IMR-90 (cell line): ENCODE data around the gene EBF3. TPM values are rescaled to one million over a fixed set of nuclear protein-coding genes. Genes with fewer than 3 reads are reported as not detected.

Source experiments
- ATAC-seq: fragments of 200-7000 bp; cut with Tn5 transposase; 2 replicates; pipeline ENCODE4 v1.9.1; 2020; ENCODE audit warnings: low read depth, mild to moderate bottlenecking, moderate library complexity
- BruUV-seq: library from RNA; stranded (reverse); fragments of 400-500 nt; replicated peaks from 2 replicates; lab custom pipeline; 2021; lab: Mats Ljungman, UMichigan
- CTCF ChIA-PET: fragments of 300-600 bp; formaldehyde crosslinking; extraction: SDS; loops from one replicate; lab custom pipeline; 2021; ENCODE audit warnings: antibody characterized with exemption; lab: Yijun Ruan, JAX
- POLR2A ChIA-PET: fragments of 300-600 bp; sonication (Branson Sonifier 250); formaldehyde crosslinking; loops from one replicate; lab custom pipeline; 2022; ENCODE audit warnings: antibody characterized with exemption; ENCODE audit not compliant: unreplicated experiment; lab: Charles Lee
- DNase-seq: peaks from one replicate; pipeline ENCODE4 v3.0.0; 2013
- H2AFZ ChIP-seq: replicated peaks from 2 replicates; pipeline ENCODE3; 2013; ENCODE audit warnings: low read length, mild to moderate bottlenecking; ENCODE audit not compliant: poor library complexity
- H2AK5ac ChIP-seq: 2 replicates; pipeline ENCODE4 v1.6.1; 2013; ENCODE audit warnings: low read depth, low read length, inconsistent platforms
- H2AK9ac ChIP-seq: replicated peaks from 2 replicates; pipeline ENCODE3; 2013; ENCODE audit warnings: mild to moderate bottlenecking, low read depth, low read length, moderate library complexity; ENCODE audit not compliant: poor library complexity
- H2BK120ac ChIP-seq: 2 replicates; pipeline ENCODE4 v1.6.1; 2013; ENCODE audit warnings: low read depth, low read length, inconsistent platforms
- H2BK15ac ChIP-seq: 3 replicates; pipeline ENCODE4 v1.6.1; 2013; ENCODE audit warnings: low read depth, low read length, inconsistent platforms
- H2BK20ac ChIP-seq: 2 replicates; pipeline ENCODE4 v1.6.1; 2013; ENCODE audit warnings: low read depth, mild to moderate bottlenecking, inconsistent platforms, low read length, moderate library complexity
- H2BK5ac ChIP-seq: 2 replicates; pipeline ENCODE4 v1.6.1; 2013; ENCODE audit warnings: mild to moderate bottlenecking, low read depth, low read length, inconsistent platforms; ENCODE audit not compliant: poor library complexity, severe bottlenecking
- H3K14ac ChIP-seq: replicated peaks from 2 replicates; pipeline ENCODE4 v1.6.1; 2013; ENCODE audit warnings: low read depth, low read length, inconsistent platforms
- H3K18ac ChIP-seq: 2 replicates; pipeline ENCODE4 v1.6.1; 2013; ENCODE audit warnings: low read depth, low read length, control low read depth
- H3K23ac ChIP-seq: 2 replicates; pipeline ENCODE4 v1.6.1; 2013; ENCODE audit warnings: low read depth, low read length, inconsistent platforms
- H3K27ac ChIP-seq: 2 replicates; pipeline ENCODE4 v1.5.1; 2013; ENCODE audit warnings: mild to moderate bottlenecking, control low read depth, low read length; ENCODE audit not compliant: insufficient read depth
- H3K27me3 ChIP-seq: 2 replicates; pipeline ENCODE4 v1.6.1; 2013; ENCODE audit warnings: low read length; ENCODE audit not compliant: control insufficient read depth, insufficient read depth
- H3K36me3 ChIP-seq: 2 replicates; pipeline ENCODE4 v1.6.1; 2013; ENCODE audit warnings: low read length, mixed read lengths; ENCODE audit not compliant: control insufficient read depth, insufficient read depth
- H3K4ac ChIP-seq: 2 replicates; pipeline ENCODE4 v1.6.1; 2013; ENCODE audit warnings: low read depth, low read length, inconsistent platforms
- H3K4me1 ChIP-seq: 2 replicates; pipeline ENCODE4 v1.6.1; 2013; ENCODE audit warnings: low read length, mixed read lengths; ENCODE audit not compliant: control insufficient read depth, insufficient read depth
- H3K4me2 ChIP-seq: 2 replicates; pipeline ENCODE4 v1.6.1; 2013; ENCODE audit warnings: low read depth, mild to moderate bottlenecking, control low read depth, low read length, moderate library complexity
- H3K4me3 ChIP-seq: 2 replicates; pipeline ENCODE4 v1.5.1; 2013; ENCODE audit warnings: low read depth, mild to moderate bottlenecking, control low read depth, low read length, moderate library complexity; ENCODE audit not compliant: insufficient read depth
- H3K56ac ChIP-seq: 2 replicates; pipeline ENCODE4 v1.6.1; 2013; ENCODE audit warnings: low read length, inconsistent platforms; ENCODE audit not compliant: insufficient read depth; ENCODE audit errors: extremely low read depth
- H3K79me1 ChIP-seq, 2 experiments: 2 replicates each; pipeline ENCODE4 v1.6.1; 2013; ENCODE audit warnings: low read length in 2 of 2, inconsistent platforms in 1 of 2, low read depth in 1 of 2
- H3K9ac ChIP-seq: 2 replicates; pipeline ENCODE4 v1.6.1; 2013; ENCODE audit warnings: low read depth, low read length, control low read depth
- H3K9me1 ChIP-seq: 2 replicates; pipeline ENCODE4 v1.6.1; 2013; ENCODE audit warnings: low read length, inconsistent platforms; ENCODE audit not compliant: insufficient read depth
- H3K9me3 ChIP-seq: 2 replicates; pipeline ENCODE4 v1.6.1; 2013; ENCODE audit warnings: low read length; ENCODE audit not compliant: control insufficient read depth, insufficient read depth
- H4K20me1 ChIP-seq: 2 replicates; pipeline ENCODE4 v1.6.1; 2013; ENCODE audit warnings: low read length, inconsistent platforms; ENCODE audit not compliant: insufficient read depth
- H4K5ac ChIP-seq: 2 replicates; pipeline ENCODE4 v1.6.1; 2013; ENCODE audit warnings: mild to moderate bottlenecking, low read depth, low read length, control low read depth
- H4K8ac ChIP-seq, 2 experiments: 2 replicates each; pipeline ENCODE4 v1.6.1; 2013; ENCODE audit warnings: low read depth in 2 of 2, low read length in 2 of 2, control low read depth in 1 of 2, inconsistent platforms in 1 of 2
- H4K91ac ChIP-seq: 2 replicates; pipeline ENCODE4 v1.6.1; 2013; ENCODE audit warnings: low read depth, low read length, inconsistent platforms; ENCODE audit not compliant: insufficient read depth
- BHLHE40 ChIP-seq: fragments of 150-350 bp; IDR thresholded peaks from 2 replicates; pipeline ENCODE4 v1.6.1; 2016; ENCODE audit warnings: mild to moderate bottlenecking, low read depth, low read length
- CEBPB ChIP-seq: IDR thresholded peaks from 2 replicates; pipeline ENCODE4 v1.6.1; 2012; ENCODE audit warnings: low read depth, low read length, improper control_type of control experiment
- CHD1 ChIP-seq: IDR thresholded peaks from 2 replicates; pipeline ENCODE4 v1.6.1; 2012; ENCODE audit warnings: low read depth, low read length, improper control_type of control experiment
- CTCF ChIP-seq: conservative IDR thresholded peaks from 2 replicates; pipeline ENCODE4 v1.5.1; 2012; ENCODE audit warnings: mild to moderate bottlenecking, low read depth, low read length, improper control_type of control experiment
- ELK1 ChIP-seq: fragments of 150-350 bp; IDR thresholded peaks from 2 replicates; pipeline ENCODE4 v1.6.1; 2016; ENCODE audit warnings: low read depth, mild to moderate bottlenecking, low read length, moderate library complexity, borderline replicate concordance
- FOS ChIP-seq: fragments of 150-350 bp; IDR thresholded peaks from 2 replicates; pipeline ENCODE4 v1.6.1; 2016; ENCODE audit warnings: low read depth, low read length
- MAZ ChIP-seq: IDR thresholded peaks from 2 replicates; pipeline ENCODE4 v1.6.1; 2012; ENCODE audit warnings: low read depth, mild to moderate bottlenecking, low read length, improper control_type of control experiment, moderate library complexity, borderline replicate concordance
- MXI1 ChIP-seq: IDR thresholded peaks from 2 replicates; pipeline ENCODE4 v1.6.1; 2012; ENCODE audit warnings: low read depth, mild to moderate bottlenecking, low read length, moderate library complexity, borderline replicate concordance
- NFE2L2 ChIP-seq: fragments of 150-350 bp; IDR thresholded peaks from 2 replicates; pipeline ENCODE4 v1.6.1; 2016; ENCODE audit warnings: low read depth, mild to moderate bottlenecking, low read length
- POLR2A ChIP-seq: IDR thresholded peaks from 2 replicates; pipeline ENCODE4 v1.6.1; 2012; ENCODE audit warnings: mild to moderate bottlenecking, low read depth, low read length
- RCOR1 ChIP-seq: IDR thresholded peaks from 2 replicates; pipeline ENCODE4 v1.6.1; 2012; ENCODE audit warnings: mild to moderate bottlenecking, low read length, improper control_type of control experiment; ENCODE audit not compliant: insufficient replicate concordance
- RFX5 ChIP-seq: IDR thresholded peaks from 2 replicates; pipeline ENCODE4 v1.8.0; 2012; ENCODE audit warnings: low read depth, mild to moderate bottlenecking, low read length, moderate library complexity
- SMC3 ChIP-seq: fragments of 150-350 bp; IDR thresholded peaks from 2 replicates; pipeline ENCODE4 v1.6.1; 2016; ENCODE audit warnings: low read depth, mild to moderate bottlenecking, antibody characterized with exemption, low read length, moderate library complexity
- WGBS, 2 experiments: methylation state at CpG; one replicate each; pipeline versions ENCODE4 v1.1.5 to v1.1.7; 2013; ENCODE audit warnings: missing lambda C conversion rate in 2 of 2; ENCODE audit not compliant: insufficient read length in 1 of 2; ENCODE audit errors: extremely low coverage in 2 of 2; 5-methylcytosine and 5-hydroxymethylcytosine counted together
- dilution Hi-C: fragments of 300-500 bp; cut with HindIII; formaldehyde crosslinking; loops from one replicate; pipeline ENCODE4 v1.14.3; 2018; ENCODE audit warnings: low sequenced_read_pairs; ENCODE audit not compliant: unreplicated experiment
- in situ Hi-C: fragments of 300-500 bp; cut with MboI; formaldehyde crosslinking; loops from 3 replicates; pipeline ENCODE4 v1.14.3; 2019; ENCODE audit warnings: low sequenced_read_pairs, inconsistent platforms, mixed read lengths
- intact Hi-C: fragments of 100-400 bp; cut with micrococcal nuclease; formaldehyde crosslinking; loops from 2 replicates; pipeline ENCODE4 v1.10.0; 2022
- polyA plus RNA-seq, 3 experiments: library from polyadenylated mRNA; depleted of rRNA; stranded (reverse); fragments of >200 nt; gene quantifications; 2 replicates each; pipeline ENCODE4 v1.2.3, GENCODE V29; 2012; ENCODE audit warnings: low replicate concordance in 1 of 3
- total RNA-seq: library from RNA; depleted of rRNA; stranded (reverse); fragments of >200 nt; gene quantifications from 2 replicates; pipeline ENCODE4 v1.2.3, GENCODE V29; 2012

The EBF3 gene
- total and polyA plus RNA-seq, 2 of the 4 experiments (the other 2 are of a cell fraction) = 0.36 to 0.70 TPM

DNA sequence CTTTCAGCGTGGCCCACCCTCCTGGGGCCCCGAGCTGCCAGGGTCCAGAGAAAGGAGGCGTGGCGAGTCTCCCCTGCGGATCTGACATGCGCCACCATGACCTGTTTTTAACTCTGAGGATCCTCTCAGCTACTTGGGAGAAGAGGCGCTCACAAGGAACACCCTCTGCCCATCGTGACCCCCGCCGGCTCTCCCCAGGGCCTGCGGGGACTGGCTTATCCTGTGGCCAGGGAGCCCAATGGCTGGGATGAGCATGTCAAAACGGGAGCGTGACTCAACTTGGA lies 93.7 kb downstream of the EBF3 start:
- no peak overlapping the region for H3K27ac ChIP-seq
- ATAC-seq = no peak

More for the DNA sequence above, 93.7 kb downstream of the EBF3 start:
- Histone ChIP-seq H3K9me1 (no peaks in the 10 kb centered on the region), H4K91ac (no peak overlapping the region), H3K56ac (no peak overlapping the region), H2BK20ac (no peak overlapping the region), H3K18ac (no peak overlapping the region), H3K4me3 (no peak overlapping the region), H2AFZ (no peak overlapping the region), H3K79me1 (no peaks in the 10 kb centered on the region), H3K4ac (no peak overlapping the region), H2BK120ac (no peak overlapping the region), H3K36me3 (peaks cover 3% of the 10 kb centered on the region; the same call in 1 of the 2 replicates), H4K20me1 (no peaks in the 10 kb centered on the region), H3K4me2 (no peak overlapping the region), H4K8ac (no peak overlapping the region), H3K27me3 (no peaks in the 10 kb centered on the region), H3K9ac (no peak overlapping the region), H2BK5ac (no peak overlapping the region), H3K9me3 (peaks cover 12% of the 10 kb centered on the region), H3K4me1 (no peaks in the 10 kb centered on the region), H3K23ac (no peak overlapping the region), H2AK5ac (no peak overlapping the region), H2BK15ac (no peak overlapping the region), H3K14ac (no peak overlapping the region), H4K5ac (no peak overlapping the region), H2AK9ac (no peak overlapping the region)
- POLR2A ChIA-PET = no interaction called here
- CTCF ChIA-PET = no interaction called here
- WGBS, 2 experiments = 88% methylated on average over 8 of the region's 13 CpGs; no CpG with 5 or more reads in 1 of the 2 experiments
- TF ChIP-seq CEBPB = no peak
- no peak for TF ChIP-seq MAZ
- no peak for TF ChIP-seq RCOR1
- no peak for TF ChIP-seq ELK1
- TF ChIP-seq BHLHE40 = no peak
- TF ChIP-seq RFX5 = no peak
- no peak for TF ChIP-seq POLR2A
- TF ChIP-seq NFE2L2 = no peak
- TF ChIP-seq SMC3 = no peak
- TF ChIP-seq FOS = no peak
- TF ChIP-seq CTCF = no peak
- no peak for TF ChIP-seq CHD1
- no peak for TF ChIP-seq MXI1
- in situ Hi-C loops (no loop called here), dilution Hi-C loops (no loop called here), intact Hi-C loops (no loop called here)
- DNase-seq = no peak
- no TSS peak for BruUV-seq
